ENCODE data around the gene AURKAIP1.

DNA sequence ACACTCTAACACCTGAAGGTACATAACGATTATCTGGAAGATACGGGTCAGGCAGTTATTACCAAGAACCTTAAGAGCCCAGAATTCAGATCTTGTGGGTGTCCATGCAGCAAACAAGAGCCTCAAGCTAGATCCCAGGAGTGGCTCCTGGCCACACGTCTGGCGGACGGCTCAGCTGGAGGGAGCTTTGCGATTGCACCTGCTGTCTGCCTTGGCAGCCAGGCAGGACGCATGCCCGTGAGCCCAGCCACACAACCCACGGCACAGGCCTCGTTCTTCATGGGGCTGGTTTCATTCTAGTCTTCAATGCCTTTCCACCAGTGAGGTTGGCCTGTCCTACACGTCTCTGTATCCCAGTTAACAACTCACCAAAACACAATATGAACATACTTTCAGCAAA, 18.4 kb upstream of the AURKAIP1 start:
- TF ChIP-seq, protein P1, sequence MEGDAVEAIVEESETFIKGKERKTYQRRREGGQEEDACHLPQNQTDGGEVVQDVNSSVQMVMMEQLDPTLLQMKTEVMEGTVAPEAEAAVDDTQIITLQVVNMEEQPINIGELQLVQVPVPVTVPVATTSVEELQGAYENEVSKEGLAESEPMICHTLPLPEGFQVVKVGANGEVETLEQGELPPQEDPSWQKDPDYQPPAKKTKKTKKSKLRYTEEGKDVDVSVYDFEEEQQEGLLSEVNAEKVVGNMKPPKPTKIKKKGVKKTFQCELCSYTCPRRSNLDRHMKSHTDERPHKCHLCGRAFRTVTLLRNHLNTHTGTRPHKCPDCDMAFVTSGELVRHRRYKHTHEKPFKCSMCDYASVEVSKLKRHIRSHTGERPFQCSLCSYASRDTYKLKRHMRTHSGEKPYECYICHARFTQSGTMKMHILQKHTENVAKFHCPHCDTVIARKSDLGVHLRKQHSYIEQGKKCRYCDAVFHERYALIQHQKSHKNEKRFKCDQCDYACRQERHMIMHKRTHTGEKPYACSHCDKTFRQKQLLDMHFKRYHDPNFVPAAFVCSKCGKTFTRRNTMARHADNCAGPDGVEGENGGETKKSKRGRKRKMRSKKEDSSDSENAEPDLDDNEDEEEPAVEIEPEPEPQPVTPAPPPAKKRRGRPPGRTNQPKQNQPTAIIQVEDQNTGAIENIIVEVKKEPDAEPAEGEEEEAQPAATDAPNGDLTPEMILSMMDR (IDR thresholded peaks at IDR 0.05): no peak
- TF ChIP-seq POLR2AphosphoS5 (IDR thresholded peaks at IDR 0.05): no peak
- TF ChIP-seq POLR2A (IDR thresholded peaks at IDR 0.05): no peak
- no peak for TF ChIP-seq EP300 (IDR thresholded peaks at IDR 0.05)

Data from suprapubic skin (tissue), 4 donors.